Tibial nerve (tissue), 4 donors: ENCODE measurements around the gene NSD1. TPM values are rescaled to one million over a fixed set of nuclear protein-coding genes. Genes with fewer than 3 reads are reported as not detected.

ENCODE experiments used
- DNase-seq, 2 donors: peaks; one replicate each; pipeline ENCODE4 v3.0.0-alpha.2; 2019; ENCODE audit warnings: low spot score in 2 of 2
- H3K27ac ChIP-seq, 4 donors: fragments of 200-600 bp; sonication (generic) in 3 of 4; one replicate each; pipeline ENCODE4 v1.5.1; 2017 to 2019; ENCODE audit warnings: mild to moderate bottlenecking in 1 of 4
- H3K27me3 ChIP-seq, 2 donors: fragments of 200-600 bp; sonication (generic) in 1 of 2; one replicate each; pipeline versions ENCODE4 v1.5.1 to v1.6.0; 2017 to 2019
- H3K36me3 ChIP-seq, 3 donors: fragments of 200-600 bp; sonication (generic); one replicate each; pipeline ENCODE4 v1.5.1; 2018 to 2019
- H3K4me1 ChIP-seq, 4 donors: fragments of 200-600 bp; sonication (generic) in 3 of 4; one replicate each; pipeline ENCODE4 v1.5.1; 2017 to 2019
- H3K4me3 ChIP-seq, 4 donors: fragments of 200-600 bp; sonication (generic) in 3 of 4; one replicate each; pipeline ENCODE4 v1.5.1; 2017 to 2019; ENCODE audit warnings: mild to moderate bottlenecking in 1 of 4, moderate library complexity in 1 of 4
- H3K9me3 ChIP-seq, 4 donors: fragments of 200-600 bp; sonication (generic) in 3 of 4; one replicate each; pipeline ENCODE4 v1.5.1; 2017 to 2019
- CTCF ChIP-seq, 5 experiments: fragments of 200-600 bp in 3 of 5; fragments of 450-650 bp in 2 of 5; sonication (generic) in 3 of 5; IDR thresholded peaks; one replicate each; pipeline ENCODE4 v1.5.1; 2016 to 2019; ENCODE audit warnings: antibody characterized with exemption in 5 of 5, mild to moderate bottlenecking in 3 of 5, moderate library complexity in 2 of 5
- EP300 ChIP-seq, 2 donors: sonication (generic); formaldehyde crosslinking; IDR thresholded peaks; one replicate each; pipeline ENCODE4 v1.6.1; 2017; ENCODE audit warnings: antibody characterized with exemption in 2 of 2, mild to moderate bottlenecking in 1 of 2
- POLR2A ChIP-seq, 2 donors: fragments of 450-650 bp; IDR thresholded peaks; one replicate each; pipeline ENCODE4 v1.6.1; 2017; ENCODE audit warnings: antibody characterized with exemption in 2 of 2, mild to moderate bottlenecking in 2 of 2, moderate library complexity in 2 of 2
- WGBS, 2 donors: methylation state at CpG; one replicate each; pipeline ENCODE4 v1.1.5; 2018; 5-methylcytosine and 5-hydroxymethylcytosine counted together
- total RNA-seq, 4 donors: library from RNA; depleted of rRNA; stranded (reverse); fragments of >200 nt; gene quantifications; one replicate each; pipeline ENCODE4 v1.1.0, GENCODE V29; 2016

The NSD1 gene
- total RNA-seq, 4 donors from 2014 or later, result 36.6 to 51.3 (median 40.7) TPM

- Histone ChIP-seq H3K27ac (no peak overlapping the region), H3K36me3 (peaks cover 0 to 38% (median 0%) of the 10 kb centered on the region in 3 donors), H3K27me3 (no peaks in the 10 kb centered on the region), H3K4me3 (no peak overlapping the region), H3K4me1 (peaks cover 0 to 51% (median 27%) of the 10 kb centered on the region in 4 donors), H3K9me3 (no peaks in the 10 kb centered on the region)
- DNase-seq, result no peak
- 72 to 75% methylated on average over 9 of the region's 10 CpGs for WGBS, 2 donors
- peak; percentile 55 to 74 (median 71) for TF ChIP-seq CTCF (IDR thresholded peaks at IDR 0.05)
- TF ChIP-seq EP300 (IDR thresholded peaks at IDR 0.05), result no peak
- TF ChIP-seq POLR2A (IDR thresholded peaks at IDR 0.05), result no peak
Measured at GRCh38 chr5:177309351-177310191, 176.0 kb downstream of the NSD1 start.

- TF ChIP-seq CTCF (IDR thresholded peaks at IDR 0.05), result no peak
- no peak for TF ChIP-seq EP300 (IDR thresholded peaks at IDR 0.05)
- no peak for TF ChIP-seq POLR2A (IDR thresholded peaks at IDR 0.05)
Measured at GRCh38 chr5:177310332-177310731, 176.8 kb downstream of the NSD1 start.

GRCh38 chr5:177310757-177311391 lies 177.3 kb downstream of the NSD1 start:
- TF ChIP-seq EP300 (IDR thresholded peaks at IDR 0.05), result no peak
- Histone ChIP-seq H3K4me1 (peaks cover 0 to 39% (median 20%) of the 10 kb centered on the region in 4 donors), H3K4me3 (peak overlapping the region in 2 of 4 donors; percentile 57 to 67), H3K27me3 (no peaks in the 10 kb centered on the region), H3K9me3 (no peaks in the 10 kb centered on the region), H3K36me3 (peaks cover 0 to 30% (median 0%) of the 10 kb centered on the region in 3 donors), H3K27ac (no peak overlapping the region)
- DNase-seq, result no peak
- 12 to 18% methylated on average over 13 to 20 of the region's 20 CpGs for whole genome bisulfite sequencing, 2 donors

More at GRCh38 chr5:177310332-177310731, 176.8 kb downstream of the NSD1 start:
- Histone ChIP-seq H3K9me3 (no peaks in the 10 kb centered on the region), H3K27me3 (no peaks in the 10 kb centered on the region), H3K4me3 (no peak overlapping the region), H3K36me3 (peaks cover 0 to 35% (median 0%) of the 10 kb centered on the region in 3 donors), H3K4me1 (peaks cover 0 to 44% (median 21%) of the 10 kb centered on the region in 4 donors), H3K27ac (no peak overlapping the region)
- 81 to 92% methylated on average over 4 to 8 of the region's 13 CpGs for WGBS, 2 donors
- DNase-seq, result no peak

GRCh38 chr5:177311392-177311722 lies 177.8 kb downstream of the NSD1 start:
- WGBS, 2 donors, result 1 to 3% methylated on average over 6 to 9 of the region's 23 CpGs
- H3K9me3 ChIP-seq, result no peaks in the 10 kb centered on the region
- peak overlapping the region; percentile 28 to 67 (median 57) for H3K4me3 ChIP-seq
- H3K4me1 ChIP-seq, result peaks cover 0 to 35% (median 20%) of the 10 kb centered on the region in 4 donors
- DNase-seq, result no peak
- H3K27ac ChIP-seq, result no peak overlapping the region
- no peaks in the 10 kb centered on the region for H3K27me3 ChIP-seq
- peaks cover 0 to 25% (median 0%) of the 10 kb centered on the region in 3 donors for H3K36me3 ChIP-seq
- TF ChIP-seq EP300 (IDR thresholded peaks at IDR 0.05), result no peak
- TF ChIP-seq CTCF (IDR thresholded peaks at IDR 0.05), result no peak
- TF ChIP-seq POLR2A (IDR thresholded peaks at IDR 0.05), result no peak

GRCh38 chr5:177311723-177312648 lies 178.4 kb downstream of the NSD1 start, which contains the start of gene MXD3:
Gene MXD3 (minus strand): TSS chr5:177311898. CDS start chr5:177311830, 68 bp downstream.
- Histone ChIP-seq H3K27me3 (no peaks in the 10 kb centered on the region), H3K27ac (peak within 1 kb of the TSS in 1 of 4 donors; percentile 15), H3K4me1 (peaks cover 0 to 35% (median 20%) of the 10 kb centered on the region in 4 donors), H3K9me3 (no peaks in the 10 kb centered on the region), H3K36me3 (peaks cover 0 to 18% (median 0%) of the 10 kb centered on the region in 3 donors), H3K4me3 (peak within 1 kb of the TSS; percentile 28 to 67 (median 57))
- 0 to 1% methylated on average over 39 to 63 of the region's 78 CpGs for WGBS, 2 donors
- DNase-seq, result peak; percentile 96 to 97
- peak in 1 of 2 donors; percentile 66 for TF ChIP-seq EP300 (IDR thresholded peaks at IDR 0.05)
- no peak for TF ChIP-seq POLR2A (IDR thresholded peaks at IDR 0.05)
- TF ChIP-seq CTCF (IDR thresholded peaks at IDR 0.05), result no peak
